HG03045 (cell line): ENCODE measurements around the gene LRRC4C.
"Not testable (repeated sequence)": the region's sequence is repeated elsewhere in the genome, so short reads cannot be mapped to it uniquely, and the experiment has no call there.

ENCODE experiments used
- ATAC-seq: cut with Tn5 transposase; IDR thresholded peaks from one replicate; pipeline ENCODE4 v1.9.1; 2021; ENCODE audit warnings: mild to moderate bottlenecking, moderate library complexity; ENCODE audit not compliant: unreplicated experiment

The LRRC4C gene

GRCh38 chr11:41047229-41047628 lies 412.2 kb downstream of the LRRC4C start:
- no peak for ATAC-seq

- no peak for ATAC-seq
Observed at GRCh38 chr11:41045266-41045665, 414.2 kb downstream of the LRRC4C start.

- no peak for ATAC-seq
Observed at GRCh38 chr11:41044747-41045146, 414.7 kb downstream of the LRRC4C start.

GRCh38 chr11:41042688-41043087 lies 416.8 kb downstream of the LRRC4C start:
- ATAC-seq = no peak

- ATAC-seq = no peak
Observed at GRCh38 chr11:41040474-41040873, 419.0 kb downstream of the LRRC4C start.

GRCh38 chr11:41039592-41039991 lies 419.9 kb downstream of the LRRC4C start:
- ATAC-seq = no peak

- ATAC-seq = no peak
Observed at GRCh38 chr11:41031551-41032060, 427.8 kb downstream of the LRRC4C start.

GRCh38 chr11:41020259-41020658 lies 439.2 kb downstream of the LRRC4C start:
- no peak for ATAC-seq

- not testable (repeated sequence) for ATAC-seq
Observed at GRCh38 chr11:41019666-41020065, 439.8 kb downstream of the LRRC4C start.

GRCh38 chr11:41018224-41018623 lies 441.2 kb downstream of the LRRC4C start:
- ATAC-seq = no peak

GRCh38 chr11:41010361-41011050 lies 448.9 kb downstream of the LRRC4C start:
- ATAC-seq = no peak

GRCh38 chr11:41005986-41006385 lies 453.5 kb downstream of the LRRC4C start:
- no peak for ATAC-seq

- no peak for ATAC-seq
Observed at GRCh38 chr11:41003339-41004282, 455.8 kb downstream of the LRRC4C start.

GRCh38 chr11:40998920-40999319 lies 460.5 kb downstream of the LRRC4C start:
- ATAC-seq = no peak

GRCh38 chr11:40987776-40988435 lies 471.5 kb downstream of the LRRC4C start:
- no peak for ATAC-seq

GRCh38 chr11:40986320-40986719 lies 473.1 kb downstream of the LRRC4C start:
- ATAC-seq = no peak

- no peak for ATAC-seq
Observed at GRCh38 chr11:40975076-40975475, 484.4 kb downstream of the LRRC4C start.

GRCh38 chr11:40974186-40974795 lies 485.2 kb downstream of the LRRC4C start:
- ATAC-seq = no peak

GRCh38 chr11:40958707-40959106 lies 500.7 kb downstream of the LRRC4C start:
- ATAC-seq = no peak

- ATAC-seq = no peak
Observed at GRCh38 chr11:40952479-40952878, 507.0 kb downstream of the LRRC4C start.

GRCh38 chr11:40938002-40938401 lies 521.5 kb downstream of the LRRC4C start:
- ATAC-seq = no peak
